Natural killer cell (primary cell): ENCODE data around the gene PTPRM. TPM values are rescaled to one million over a fixed set of nuclear protein-coding genes. Genes with fewer than 3 reads are reported as not detected.

Source experiments
- ATAC-seq, 3 donors: fragments of 150-1000 bp in 2 of 3; fragments of 200-7000 bp in 1 of 3; cut with Tn5 transposase; 1 replicate in 1 of 3; 2 replicates in 2 of 3; pipeline ENCODE4 v1.10.0; 2021; ENCODE audit warnings: mild to moderate bottlenecking in 2 of 3, moderate library complexity in 2 of 3
- DNase-seq, 2 donors: peaks; one replicate each; pipeline versions ENCODE4 v3.0.0 to v3.0.0-alpha.2; 2013 to 2021; ENCODE audit warnings: mixed read lengths in 1 of 2
- H3K27ac ChIP-seq: one replicate; pipeline ENCODE4 v1.5.1; 2013; ENCODE audit warnings: mild to moderate bottlenecking, low read length
- H3K27me3 ChIP-seq: one replicate; pipeline ENCODE4 v1.6.1; 2013; ENCODE audit warnings: low read length; ENCODE audit not compliant: control insufficient read depth, insufficient read depth
- H3K36me3 ChIP-seq: one replicate; pipeline ENCODE4 v1.6.1; 2013; ENCODE audit warnings: low read length; ENCODE audit not compliant: control insufficient read depth, insufficient read depth
- H3K4me1 ChIP-seq: one replicate; pipeline ENCODE4 v1.6.1; 2013; ENCODE audit warnings: low read length; ENCODE audit not compliant: control insufficient read depth, insufficient read depth
- H3K4me3 ChIP-seq: one replicate; pipeline ENCODE4 v1.5.1; 2013; ENCODE audit warnings: low read length
- H3K9me3 ChIP-seq: one replicate; pipeline ENCODE4 v1.6.1; 2013; ENCODE audit warnings: low read length; ENCODE audit not compliant: control insufficient read depth, insufficient read depth
- H3K27ac Mint-ChIP-seq, 2 donors: one replicate each; pipeline ENCODE4 v1.8.0; 2022; ENCODE audit warnings: mild to moderate bottlenecking in 2 of 2, mixed read lengths in 2 of 2, moderate library complexity in 1 of 2
- H3K27me3 Mint-ChIP-seq, 2 donors: one replicate each; pipeline ENCODE4 v1.8.0; 2022; ENCODE audit warnings: low read depth in 2 of 2, mixed read lengths in 2 of 2
- H3K36me3 Mint-ChIP-seq: one replicate; pipeline ENCODE4 v1.8.0; 2022; ENCODE audit warnings: mixed read lengths
- H3K4me1 Mint-ChIP-seq, 2 donors: one replicate each; pipeline ENCODE4 v1.8.0; 2022; ENCODE audit warnings: mixed read lengths in 2 of 2
- H3K4me3 Mint-ChIP-seq: one replicate; pipeline ENCODE4 v1.8.0; 2022; ENCODE audit warnings: mild to moderate bottlenecking, moderate library complexity, mixed read lengths
- H3K9me3 Mint-ChIP-seq, 2 donors: one replicate each; pipeline ENCODE4 v1.8.0; 2022; ENCODE audit warnings: mixed read lengths in 2 of 2
- WGBS: methylation state at CpG from one replicate; pipeline ENCODE4 v1.1.7; 2013; ENCODE audit warnings: missing lambda C conversion rate; ENCODE audit not compliant: insufficient coverage; 5-methylcytosine and 5-hydroxymethylcytosine counted together
- intact Hi-C: fragments of 100-400 bp; cut with micrococcal nuclease; formaldehyde crosslinking; loops from one replicate; pipeline ENCODE4 v1.14.2; 2022
- total RNA-seq, 4 donors: library from RNA; stranded (reverse); fragments of 120-200 nt in 1 of 4; gene quantifications; one replicate each; pipeline versions ENCODE4 v1.2.3 to v1.2.4, GENCODE V29; 2013 to 2022
- TF ChIP-seq, protein P1 (sequence below): fragments of 200-600 bp; IDR thresholded peaks from one replicate; pipeline ENCODE4 v1.8.0; 2022; ENCODE audit warnings: antibody characterized with exemption

PTPRM gene
- total RNA-seq, 3 donors from 2014 or later (not counting 1 experiment from before 2014, with no cell fraction given): 5.0 to 13.2 (median 12.1) TPM

GRCh38 chr18:7521226-7521856 is 45.8 kb upstream of the PTPRM start:
- H3K36me3 ChIP-seq: no peaks in the 10 kb centered on the region
- no peaks in the 10 kb centered on the region for H3K9me3 ChIP-seq
- intact Hi-C loops: no loop called here
- H3K36me3 Mint-ChIP-seq: no peaks in the 10 kb centered on the region
- no peaks in the 10 kb centered on the region for H3K27me3 ChIP-seq
- H3K4me3 ChIP-seq: no peak overlapping the region
- WGBS: 93% methylated on average over 6 of the region's 8 CpGs
- TF ChIP-seq, protein P1, sequence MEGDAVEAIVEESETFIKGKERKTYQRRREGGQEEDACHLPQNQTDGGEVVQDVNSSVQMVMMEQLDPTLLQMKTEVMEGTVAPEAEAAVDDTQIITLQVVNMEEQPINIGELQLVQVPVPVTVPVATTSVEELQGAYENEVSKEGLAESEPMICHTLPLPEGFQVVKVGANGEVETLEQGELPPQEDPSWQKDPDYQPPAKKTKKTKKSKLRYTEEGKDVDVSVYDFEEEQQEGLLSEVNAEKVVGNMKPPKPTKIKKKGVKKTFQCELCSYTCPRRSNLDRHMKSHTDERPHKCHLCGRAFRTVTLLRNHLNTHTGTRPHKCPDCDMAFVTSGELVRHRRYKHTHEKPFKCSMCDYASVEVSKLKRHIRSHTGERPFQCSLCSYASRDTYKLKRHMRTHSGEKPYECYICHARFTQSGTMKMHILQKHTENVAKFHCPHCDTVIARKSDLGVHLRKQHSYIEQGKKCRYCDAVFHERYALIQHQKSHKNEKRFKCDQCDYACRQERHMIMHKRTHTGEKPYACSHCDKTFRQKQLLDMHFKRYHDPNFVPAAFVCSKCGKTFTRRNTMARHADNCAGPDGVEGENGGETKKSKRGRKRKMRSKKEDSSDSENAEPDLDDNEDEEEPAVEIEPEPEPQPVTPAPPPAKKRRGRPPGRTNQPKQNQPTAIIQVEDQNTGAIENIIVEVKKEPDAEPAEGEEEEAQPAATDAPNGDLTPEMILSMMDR: no peak
- no peaks in the 10 kb centered on the region for H3K27me3 Mint-ChIP-seq
- no peak overlapping the region for H3K4me3 Mint-ChIP-seq
- ATAC-seq: no peak
- peaks cover 0 to 2% of the 10 kb centered on the region in 2 donors for H3K9me3 Mint-ChIP-seq
- no peaks in the 10 kb centered on the region for H3K4me1 Mint-ChIP-seq
- DNase-seq: no peak
- no peak overlapping the region for H3K27ac ChIP-seq
- no peaks in the 10 kb centered on the region for H3K4me1 ChIP-seq
- no peak overlapping the region for H3K27ac Mint-ChIP-seq

DNA sequence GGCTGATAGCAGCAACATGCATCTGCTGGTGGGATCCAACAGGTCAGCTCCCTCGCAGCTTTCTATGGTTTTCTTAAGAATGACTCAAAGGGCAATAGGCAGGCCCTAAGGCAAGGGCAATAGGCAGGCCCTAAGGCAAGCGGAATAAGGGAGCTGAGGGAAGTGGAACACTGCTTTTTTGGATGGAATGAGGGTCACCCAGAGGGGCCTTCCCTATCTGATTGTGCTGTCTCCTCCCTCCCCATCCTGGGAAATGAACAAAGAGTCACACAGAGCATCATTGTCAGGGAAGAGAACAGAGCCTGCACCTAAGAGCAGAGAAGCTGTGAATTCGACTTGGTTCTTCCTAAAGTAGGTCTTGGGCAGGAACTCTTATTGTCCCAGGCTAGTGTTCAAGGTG is 43.3 kb upstream of the PTPRM start:
- Histone ChIP-seq H3K4me1 (no peaks in the 10 kb centered on the region), H3K27me3 (no peaks in the 10 kb centered on the region), H3K36me3 (no peaks in the 10 kb centered on the region), H3K4me3 (no peak overlapping the region), H3K9me3 (no peaks in the 10 kb centered on the region), H3K27ac (no peak overlapping the region)
- Mint-ChIP-seq H3K36me3 (no peaks in the 10 kb centered on the region), H3K4me3 (no peak overlapping the region), H3K4me1 (no peaks in the 10 kb centered on the region), H3K27ac (no peak overlapping the region), H3K27me3 (no peaks in the 10 kb centered on the region), H3K9me3 (no peaks in the 10 kb centered on the region)
- TF ChIP-seq, protein P1: no peak
- DNase-seq: no peak
- no peak for ATAC-seq
- WGBS: 79% methylated on average over 3 of the region's 3 CpGs
- intact Hi-C loops: no loop called here

DNA sequence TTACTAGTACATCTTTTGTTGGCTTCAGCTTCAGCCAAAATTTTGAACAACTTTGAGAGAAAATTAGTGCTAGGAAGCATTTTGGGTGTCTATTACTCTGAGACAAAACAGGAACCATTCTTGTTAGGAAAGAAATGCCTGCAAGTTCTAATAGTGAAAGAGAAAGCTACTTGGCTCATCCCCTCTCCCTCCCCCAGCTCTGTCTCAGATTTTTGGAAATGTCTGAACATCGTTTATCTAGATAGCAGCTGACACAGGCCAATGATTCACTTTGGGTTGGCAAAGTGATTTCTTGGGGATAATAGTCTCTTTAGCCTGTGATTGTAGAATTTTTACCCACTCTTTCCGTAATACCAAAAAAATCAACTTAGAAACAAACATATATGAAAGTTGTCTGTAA is 42.3 kb upstream of the PTPRM start:
- Histone ChIP-seq H3K4me1 (no peaks in the 10 kb centered on the region), H3K27ac (no peak overlapping the region), H3K9me3 (no peaks in the 10 kb centered on the region), H3K4me3 (no peak overlapping the region), H3K36me3 (no peaks in the 10 kb centered on the region), H3K27me3 (no peaks in the 10 kb centered on the region)
- Mint-ChIP-seq H3K27me3 (no peaks in the 10 kb centered on the region), H3K4me3 (no peak overlapping the region), H3K27ac (no peak overlapping the region), H3K4me1 (no peaks in the 10 kb centered on the region), H3K36me3 (no peaks in the 10 kb centered on the region), H3K9me3 (no peaks in the 10 kb centered on the region)
- intact Hi-C loops: no loop called here
- TF ChIP-seq, protein P1: no peak
- ATAC-seq: no peak
- DNase-seq: no peak
- WGBS: no CpG with 5 or more reads among the region's 2 CpGs

DNA sequence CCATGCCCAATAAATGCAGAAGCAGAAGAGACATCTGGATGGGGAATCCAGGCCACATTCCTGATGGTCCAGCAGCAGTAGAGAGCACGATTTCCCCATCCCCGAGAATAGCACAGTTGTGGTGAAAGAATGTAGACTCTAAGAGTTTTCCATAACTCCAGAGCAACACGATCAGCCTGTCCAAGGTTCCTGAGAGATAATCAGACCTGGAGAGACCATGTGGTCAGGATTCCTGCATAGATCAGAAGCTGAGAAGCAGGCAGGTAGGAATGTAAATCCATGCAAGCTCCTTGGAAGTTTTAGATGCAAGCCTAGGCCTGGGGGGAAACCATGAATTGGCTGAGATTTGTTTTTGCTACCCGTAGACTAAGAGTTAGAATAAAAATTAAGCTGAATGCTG is 34.2 kb upstream of the PTPRM start:
- H3K36me3 Mint-ChIP-seq: no peaks in the 10 kb centered on the region
- H3K9me3 Mint-ChIP-seq: peaks cover 5 to 8% of the 10 kb centered on the region in 2 donors
- 91% methylated on average over 3 of the region's 4 CpGs for WGBS

More for the DNA sequence above, 34.2 kb upstream of the PTPRM start:
- Mint-ChIP-seq H3K27ac (no peak overlapping the region), H3K4me1 (no peaks in the 10 kb centered on the region), H3K27me3 (no peaks in the 10 kb centered on the region), H3K4me3 (no peak overlapping the region)
- H3K9me3 ChIP-seq: peaks cover 5% of the 10 kb centered on the region
- TF ChIP-seq, protein P1: no peak
- intact Hi-C loops: no loop called here
- no peak overlapping the region for H3K4me3 ChIP-seq
- no peaks in the 10 kb centered on the region for H3K36me3 ChIP-seq
- no peaks in the 10 kb centered on the region for H3K4me1 ChIP-seq
- no peak overlapping the region for H3K27ac ChIP-seq
- ATAC-seq (no peak), DNase-seq (no peak)
- H3K27me3 ChIP-seq: no peaks in the 10 kb centered on the region
